CD4-positive, alpha-beta T cell (primary cell): ENCODE measurements around the gene GMFB. TPM values are rescaled to one million over a fixed set of nuclear protein-coding genes. Genes with fewer than 3 reads are reported as not detected.

Experiments used
- ATAC-seq: fragments of 200-7000 bp; cut with Tn5 transposase; one replicate; pipeline ENCODE4 v1.10.0; 2022; ENCODE audit warnings: mild to moderate bottlenecking; ENCODE audit not compliant: poor library complexity
- CTCF ChIA-PET: fragments of 350-600 bp; sonication (Branson Sonifier 250); formaldehyde crosslinking; loops from one replicate; lab custom pipeline; 2021; ENCODE audit warnings: antibody characterized with exemption, inconsistent platforms; lab: Charles Lee
- POLR2A ChIA-PET: fragments of 350-600 bp; sonication (Branson Sonifier 250); formaldehyde crosslinking; loops from one replicate; lab custom pipeline; 2021; ENCODE audit warnings: antibody characterized with exemption, inconsistent platforms; lab: Charles Lee
- DNase-seq, 14 experiments: peaks; one replicate each; pipeline ENCODE4 v3.0.0-alpha.2; 2013 to 2020; ENCODE audit warnings: mixed read lengths in 2 of 14
- H3K27ac ChIP-seq, 2 donors: one replicate each; pipeline versions ENCODE4 v1.5.1 to v1.7.0; 2013; ENCODE audit warnings: low read length in 2 of 2, low read depth in 1 of 2, mild to moderate bottlenecking in 1 of 2
- H3K27me3 ChIP-seq, 2 experiments: 1 replicate in 1 of 2; 2 replicates in 1 of 2; pipeline versions ENCODE4 v1.6.1 to v1.7.0; 2013; ENCODE audit warnings: low read length in 2 of 2, control low read depth in 1 of 2, mild to moderate bottlenecking in 1 of 2, moderate library complexity in 1 of 2; ENCODE audit not compliant: insufficient read depth in 2 of 2, control insufficient read depth in 1 of 2
- H3K36me3 ChIP-seq: one replicate; pipeline ENCODE4 v1.6.1; 2013; ENCODE audit warnings: low read length, control low read depth; ENCODE audit not compliant: insufficient read depth
- H3K4me1 ChIP-seq: one replicate; pipeline ENCODE4 v1.6.1; 2013; ENCODE audit warnings: low read length, control low read depth; ENCODE audit not compliant: insufficient read depth
- H3K4me3 ChIP-seq: one replicate; pipeline ENCODE4 v1.5.1; 2013; ENCODE audit warnings: mild to moderate bottlenecking, low read length, moderate library complexity
- H3K9me3 ChIP-seq, 2 experiments: 1 replicate in 1 of 2; 2 replicates in 1 of 2; pipeline versions ENCODE4 v1.6.1 to v1.7.0; 2013; ENCODE audit warnings: low read length in 2 of 2, mild to moderate bottlenecking in 2 of 2, control low read depth in 1 of 2, moderate library complexity in 1 of 2; ENCODE audit not compliant: control insufficient read depth in 1 of 2, insufficient read depth in 1 of 2
- H3K27ac Mint-ChIP-seq: one replicate; pipeline ENCODE4 v1.8.0; 2020; ENCODE audit warnings: mixed read lengths
- H3K27me3 Mint-ChIP-seq: one replicate; pipeline ENCODE4 v1.8.0; 2021; ENCODE audit warnings: mixed read lengths
- H3K36me3 Mint-ChIP-seq: one replicate; pipeline ENCODE4 v1.8.0; 2021; ENCODE audit warnings: low read depth, mixed read lengths
- H3K4me1 Mint-ChIP-seq: one replicate; pipeline ENCODE4 v1.8.0; 2021; ENCODE audit warnings: low read depth, mixed read lengths
- H3K4me3 Mint-ChIP-seq: one replicate; pipeline ENCODE4 v1.8.0; 2020; ENCODE audit warnings: mild to moderate bottlenecking, mixed read lengths
- H3K9me3 Mint-ChIP-seq: one replicate; pipeline ENCODE4 v1.8.0; 2020; ENCODE audit warnings: mixed read lengths
- intact Hi-C, 2 experiments: fragments of 100-400 bp; cut with DNase I in 1 of 2; cut with micrococcal nuclease in 1 of 2; formaldehyde crosslinking; loops; one replicate each; pipeline versions ENCODE4 v1.15.1 to v1.9.0; 2023 to 2025; cut with DNase I, micrococcal nuclease
- polyA plus RNA-seq, 2 donors: library from polyadenylated mRNA; unstranded; fragments of 120-200 nt; gene quantifications; one replicate each; pipeline ENCODE4 v1.2.1, GENCODE V29; 2013
- total RNA-seq, 174 experiments: library from RNA in 2 of 174; stranded (reverse) in 2 of 174; gene quantifications; one replicate each; pipeline ENCODE4 v1.2.3 and lab custom pipeline; 2021 to 2026
- TF ChIP-seq, protein P1 (sequence below): fragments of 200-600 bp; IDR thresholded peaks from one replicate; pipeline ENCODE4 v1.8.0; 2022; ENCODE audit warnings: antibody characterized with exemption, mild to moderate bottlenecking

The GMFB gene
- total RNA-seq: 10 to 100 TPM; 39.5 to 43.5 TPM
- polyA plus RNA-seq (2013, experiment 1 of 2): 28.2 TPM
- 22.8 TPM for polyA plus RNA-seq (2013, experiment 2 of 2)
- total RNA-seq (lab: John Stamatoyannopoulos, UW): 47.8 to 239 (median 96.4) reads per million in 172 experiments

GRCh38 chr14:54488646-54489317 is at the start of gene GMFB:
Gene GMFB, minus strand, starts transcription at chr14:54488980. Its CDS starts 53 bp downstream, at chr14:54488927.
- Histone ChIP-seq H3K4me1 (peaks cover 32% of the 10 kb centered on the region), H3K9me3 (no peaks in the 10 kb centered on the region), H3K27ac (peak within 1 kb of the TSS; percentile 68 to 84), H3K4me3 (peak within 1 kb of the TSS; percentile 95), H3K27me3 (no peaks in the 10 kb centered on the region), H3K36me3 (no peaks in the 10 kb centered on the region)
- Mint-ChIP-seq H3K27ac (peak within 1 kb of the TSS; percentile 86), H3K4me1 (peaks cover 70% of the 10 kb centered on the region), H3K9me3 (no peaks in the 10 kb centered on the region), H3K4me3 (peak within 1 kb of the TSS; percentile 99), H3K27me3 (no peaks in the 10 kb centered on the region), H3K36me3 (peaks cover 24% of the 10 kb centered on the region)
- ChIA-PET POLR2A (interaction anchor here (0.8 to 5.9 kb wide), 13 partner anchors 9 to 415 kb away, joined by 3 to 56 read pairs (median 4); partner anchors contain the start of genes CDKN3, CGRRF1, GCH1 and SAMD4A), CTCF (interaction anchor here (0.7 to 4.0 kb wide), 3 partner anchors 20 to 51 kb away, joined by 4 to 21 read pairs (median 5); partner anchors contain the start of gene CGRRF1)
- intact Hi-C loops: loop anchor here (1.0 to 10.0 kb wide), 5 partner anchors 22 to 1096 kb away; partner anchors contain the start of genes CNIH1 (in 2 of the 2), KTN1 (in 1 of the 2) and SAMD4A (in 1 of the 2)
- ATAC-seq (peak; percentile 95), DNase-seq (peak; percentile 79 to 95 (median 87))
- TF ChIP-seq, protein P1, sequence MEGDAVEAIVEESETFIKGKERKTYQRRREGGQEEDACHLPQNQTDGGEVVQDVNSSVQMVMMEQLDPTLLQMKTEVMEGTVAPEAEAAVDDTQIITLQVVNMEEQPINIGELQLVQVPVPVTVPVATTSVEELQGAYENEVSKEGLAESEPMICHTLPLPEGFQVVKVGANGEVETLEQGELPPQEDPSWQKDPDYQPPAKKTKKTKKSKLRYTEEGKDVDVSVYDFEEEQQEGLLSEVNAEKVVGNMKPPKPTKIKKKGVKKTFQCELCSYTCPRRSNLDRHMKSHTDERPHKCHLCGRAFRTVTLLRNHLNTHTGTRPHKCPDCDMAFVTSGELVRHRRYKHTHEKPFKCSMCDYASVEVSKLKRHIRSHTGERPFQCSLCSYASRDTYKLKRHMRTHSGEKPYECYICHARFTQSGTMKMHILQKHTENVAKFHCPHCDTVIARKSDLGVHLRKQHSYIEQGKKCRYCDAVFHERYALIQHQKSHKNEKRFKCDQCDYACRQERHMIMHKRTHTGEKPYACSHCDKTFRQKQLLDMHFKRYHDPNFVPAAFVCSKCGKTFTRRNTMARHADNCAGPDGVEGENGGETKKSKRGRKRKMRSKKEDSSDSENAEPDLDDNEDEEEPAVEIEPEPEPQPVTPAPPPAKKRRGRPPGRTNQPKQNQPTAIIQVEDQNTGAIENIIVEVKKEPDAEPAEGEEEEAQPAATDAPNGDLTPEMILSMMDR: no peak

DNA sequence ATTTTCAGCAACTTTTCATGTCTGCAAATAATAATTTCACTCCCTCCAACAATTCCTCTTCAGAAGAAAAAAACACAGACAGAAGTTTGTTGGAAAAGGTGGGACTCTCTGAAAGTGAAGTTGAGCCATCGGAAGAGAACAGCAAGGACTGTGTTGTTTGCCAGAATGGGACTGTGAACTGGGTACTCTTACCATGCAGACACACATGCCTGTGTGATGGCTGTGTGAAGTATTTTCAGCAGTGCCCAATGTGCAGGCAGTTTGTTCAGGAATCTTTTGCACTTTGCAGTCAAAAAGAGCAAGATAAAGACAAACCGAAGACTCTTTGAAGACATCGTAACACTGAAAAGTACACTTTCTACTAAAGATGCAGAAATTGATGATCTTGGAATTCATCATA is 49.3 kb upstream of the GMFB start:
- Histone ChIP-seq H3K4me1 (no peaks in the 10 kb centered on the region), H3K27me3 (no peaks in the 10 kb centered on the region), H3K9me3 (no peaks in the 10 kb centered on the region), H3K27ac (no peak overlapping the region), H3K36me3 (peaks cover 11% of the 10 kb centered on the region), H3K4me3 (no peak overlapping the region)
- POLR2A ChIA-PET: interaction anchor here (0.6 kb wide), 1 partner anchor 142 kb away, joined by 3 read pairs; no protein-coding TSS in a partner anchor
- CTCF ChIA-PET: interaction anchor here (0.5 kb wide), 1 partner anchor 91 kb away, joined by 4 read pairs; no protein-coding TSS in a partner anchor
- TF ChIP-seq, protein P1: no peak
- ATAC-seq (no peak), DNase-seq (no peak)
- Mint-ChIP-seq H3K9me3 (no peaks in the 10 kb centered on the region), H3K4me1 (no peaks in the 10 kb centered on the region), H3K27me3 (no peaks in the 10 kb centered on the region), H3K36me3 (peaks cover 48% of the 10 kb centered on the region), H3K27ac (no peak overlapping the region), H3K4me3 (no peak overlapping the region)
- intact Hi-C loops: no loop called here

GRCh38 chr14:54537651-54538050 is 48.9 kb upstream of the GMFB start:
- ChIA-PET POLR2A (interaction anchor here (0.6 kb wide), 1 partner anchor 142 kb away, joined by 3 read pairs; no protein-coding TSS in a partner anchor), CTCF (no interaction called here)
- intact Hi-C loops: no loop called here
- Mint-ChIP-seq H3K27me3 (no peaks in the 10 kb centered on the region), H3K9me3 (no peaks in the 10 kb centered on the region), H3K27ac (no peak overlapping the region), H3K4me1 (no peaks in the 10 kb centered on the region), H3K4me3 (no peak overlapping the region), H3K36me3 (peaks cover 52% of the 10 kb centered on the region)
- no peak overlapping the region for H3K4me3 ChIP-seq
- H3K9me3 ChIP-seq: no peaks in the 10 kb centered on the region
- ATAC-seq (no peak), DNase-seq (no peak)
- H3K27me3 ChIP-seq: no peaks in the 10 kb centered on the region
- TF ChIP-seq, protein P1: no peak
- no peaks in the 10 kb centered on the region for H3K4me1 ChIP-seq
- H3K36me3 ChIP-seq: peaks cover 11% of the 10 kb centered on the region
- H3K27ac ChIP-seq: no peak overlapping the region
